Astrocyte (in vitro differentiated cells and primary cell): Measurements from ENCODE around the gene ADAMTS12. TPM values are rescaled to one million over a fixed set of nuclear protein-coding genes. Genes with fewer than 3 reads are reported as not detected.

Source experiments
- DNase-seq: peaks from one replicate; pipeline ENCODE4 v3.0.0-alpha.2; 2010; ENCODE audit warnings: low read depth
- FAIRE-seq: peaks from 2 replicates; lab custom pipeline; 2011; peaks lifted over from hg19 to GRCh38; lab: Jason Lieb, UNC
- H2AFZ ChIP-seq: 2 replicates; pipeline ENCODE4 v1.6.0; 2012; ENCODE audit warnings: low read depth, low read length, inconsistent platforms
- H3K27ac ChIP-seq: 2 replicates; pipeline ENCODE4 v1.5.1; 2011; ENCODE audit warnings: low read depth, low read length, inconsistent platforms
- H3K27me3 ChIP-seq: 2 replicates; pipeline ENCODE4 v1.6.0; 2011; ENCODE audit warnings: low read length, inconsistent platforms; ENCODE audit not compliant: insufficient read depth
- H3K36me3 ChIP-seq: 2 replicates; pipeline ENCODE4 v1.5.1; 2011; ENCODE audit warnings: low read length, inconsistent platforms; ENCODE audit not compliant: insufficient read depth
- H3K4me1 ChIP-seq: 2 replicates; pipeline ENCODE4 v1.5.1; 2011; ENCODE audit warnings: low read length, inconsistent platforms; ENCODE audit not compliant: insufficient read depth
- H3K4me2 ChIP-seq: 2 replicates; pipeline ENCODE4 v1.6.0; 2012; ENCODE audit warnings: low read length, inconsistent platforms
- H3K4me3 ChIP-seq: 2 replicates; pipeline ENCODE4 v1.5.1; 2011; ENCODE audit warnings: low read depth, mild to moderate bottlenecking, low read length, inconsistent platforms; ENCODE audit not compliant: insufficient read depth
- H3K79me2 ChIP-seq: 2 replicates; pipeline ENCODE4 v1.6.0; 2012; ENCODE audit warnings: mild to moderate bottlenecking, low read length, inconsistent platforms; ENCODE audit not compliant: insufficient read depth
- H3K9ac ChIP-seq: 2 replicates; pipeline ENCODE4 v1.6.0; 2012; ENCODE audit warnings: mild to moderate bottlenecking, low read length, inconsistent platforms
- H3K9me3 ChIP-seq: 2 replicates; pipeline ENCODE4 v1.5.1; 2012; ENCODE audit warnings: low read depth, mild to moderate bottlenecking, low read length, inconsistent platforms; ENCODE audit not compliant: insufficient read depth
- H4K20me1 ChIP-seq: 2 replicates; pipeline ENCODE4 v1.6.0; 2012; ENCODE audit warnings: low read length, inconsistent platforms; ENCODE audit not compliant: insufficient read depth
- H3K27ac Mint-ChIP-seq: one replicate; pipeline ENCODE4 v1.8.0; 2021; ENCODE audit warnings: mild to moderate bottlenecking, mixed read lengths; ENCODE audit not compliant: unreplicated experiment
- H3K27me3 Mint-ChIP-seq: one replicate; pipeline ENCODE4 v1.8.0; 2021; ENCODE audit warnings: low read depth, mixed read lengths; ENCODE audit not compliant: unreplicated experiment
- H3K36me3 Mint-ChIP-seq: one replicate; pipeline ENCODE4 v1.8.0; 2021; ENCODE audit warnings: low read depth, mixed read lengths; ENCODE audit not compliant: unreplicated experiment
- H3K4me1 Mint-ChIP-seq: one replicate; pipeline ENCODE4 v1.8.0; 2021; ENCODE audit warnings: low read depth, mixed read lengths; ENCODE audit not compliant: unreplicated experiment
- H3K4me3 Mint-ChIP-seq: one replicate; pipeline ENCODE4 v1.8.0; 2021; ENCODE audit warnings: mild to moderate bottlenecking, moderate library complexity, mixed read lengths; ENCODE audit not compliant: unreplicated experiment
- H3K9me3 Mint-ChIP-seq: one replicate; pipeline ENCODE4 v1.8.0; 2021; ENCODE audit warnings: mild to moderate bottlenecking, mixed read lengths; ENCODE audit not compliant: unreplicated experiment
- CTCF ChIP-seq: IDR thresholded peaks from 2 replicates; pipeline ENCODE4 v1.5.1; 2011; ENCODE audit warnings: low read depth, mild to moderate bottlenecking, inconsistent platforms, low read length, moderate library complexity; ENCODE audit not compliant: insufficient read depth
- EZH2 ChIP-seq: IDR thresholded peaks from 2 replicates; pipeline ENCODE4 v1.6.1; 2012; ENCODE audit warnings: mild to moderate bottlenecking, low read length, inconsistent platforms; ENCODE audit not compliant: insufficient read depth
- total RNA-seq: library from RNA; stranded (reverse); gene quantifications from 2 replicates; pipeline ENCODE4 v1.2.1, GENCODE V29; 2021

ADAMTS12 gene
- total RNA-seq, 1 donor from 2014 or later, result 156 TPM

GRCh38 chr5:33837301-33837700 is 54.5 kb downstream of the ADAMTS12 start:
- Histone ChIP-seq H3K9me3 (no peaks in the 10 kb centered on the region), H3K79me2 (peaks cover 91% of the 10 kb centered on the region), H3K9ac (no peak overlapping the region), H3K27ac (no peak overlapping the region), H3K27me3 (no peaks in the 10 kb centered on the region), H3K4me2 (no peak overlapping the region), H3K36me3 (no peaks in the 10 kb centered on the region), H2AFZ (no peak overlapping the region), H3K4me3 (no peak overlapping the region), H3K4me1 (peaks cover 47% of the 10 kb centered on the region), H4K20me1 (no peaks in the 10 kb centered on the region)
- FAIRE-seq (no peak), DNase-seq (no peak)
- H3K36me3 Mint-ChIP-seq, result peaks cover 24% of the 10 kb centered on the region
- H3K27me3 Mint-ChIP-seq, result no peaks in the 10 kb centered on the region
- H3K4me1 Mint-ChIP-seq, result peaks cover 62% of the 10 kb centered on the region
- no peak for TF ChIP-seq EZH2
- no peak for TF ChIP-seq CTCF
- no peaks in the 10 kb centered on the region for H3K9me3 Mint-ChIP-seq
- H3K27ac Mint-ChIP-seq, result no peak overlapping the region
- H3K4me3 Mint-ChIP-seq, result peak overlapping the region; percentile 25

- TF ChIP-seq EZH2, result no peak
- TF ChIP-seq CTCF, result no peak
- Histone ChIP-seq H2AFZ (no peak overlapping the region), H3K9ac (peak overlapping the region; percentile 28), H3K4me2 (peak overlapping the region; percentile 52), H3K4me1 (peaks cover 37% of the 10 kb centered on the region), H3K9me3 (no peaks in the 10 kb centered on the region), H3K27ac (peak overlapping the region; percentile 77), H3K27me3 (no peaks in the 10 kb centered on the region), H4K20me1 (no peaks in the 10 kb centered on the region), H3K79me2 (peaks cover 89% of the 10 kb centered on the region), H3K36me3 (no peaks in the 10 kb centered on the region), H3K4me3 (no peak overlapping the region)
- peak overlapping the region; percentile 37 for H3K4me3 Mint-ChIP-seq
- FAIRE-seq (no peak), DNase-seq (peak; percentile 81)
- H3K4me1 Mint-ChIP-seq, result peaks cover 53% of the 10 kb centered on the region
- H3K36me3 Mint-ChIP-seq, result peaks cover 25% of the 10 kb centered on the region
- peaks cover under 1% of the 10 kb centered on the region for H3K9me3 Mint-ChIP-seq
- no peaks in the 10 kb centered on the region for H3K27me3 Mint-ChIP-seq
- peak overlapping the region; percentile 75 for H3K27ac Mint-ChIP-seq
These were observed 57.5 kb downstream of the ADAMTS12 start for GRCh38 chr5:33834334-33834733.

- Histone ChIP-seq H3K4me1 (peaks cover 45% of the 10 kb centered on the region), H3K4me2 (no peak overlapping the region), H3K4me3 (no peak overlapping the region), H3K79me2 (peaks cover 93% of the 10 kb centered on the region), H3K27me3 (no peaks in the 10 kb centered on the region), H3K27ac (peak overlapping the region; percentile 77), H2AFZ (no peak overlapping the region), H4K20me1 (no peaks in the 10 kb centered on the region), H3K36me3 (no peaks in the 10 kb centered on the region), H3K9ac (peak overlapping the region; percentile 15), H3K9me3 (no peaks in the 10 kb centered on the region)
- Mint-ChIP-seq H3K36me3 (peaks cover 20% of the 10 kb centered on the region), H3K4me3 (no peak overlapping the region), H3K27me3 (no peaks in the 10 kb centered on the region), H3K9me3 (peaks cover 2% of the 10 kb centered on the region), H3K27ac (peak overlapping the region; percentile 75), H3K4me1 (peaks cover 63% of the 10 kb centered on the region)
- DNase-seq, result no peak
- peak; percentile 41 for FAIRE-seq
- no peak for TF ChIP-seq CTCF
- no peak for TF ChIP-seq EZH2
These were observed 58.6 kb downstream of the ADAMTS12 start for GRCh38 chr5:33833237-33833575.
